Breast epithelium (tissue), 4 donors: Measurements from ENCODE around the gene PLEKHM3. TPM values are rescaled to one million over a fixed set of nuclear protein-coding genes. Genes with fewer than 3 reads are reported as not detected.

ENCODE experiments used
- DNase-seq, 2 donors: peaks; one replicate each; pipeline ENCODE4 v3.0.0-alpha.2; 2019; ENCODE audit warnings: low spot score in 2 of 2
- H3K27ac ChIP-seq, 2 donors: fragments of 200-600 bp; sonication (generic) in 1 of 2; one replicate each; pipeline ENCODE4 v1.5.1; 2016 to 2019; ENCODE audit warnings: mild to moderate bottlenecking in 1 of 2
- H3K27me3 ChIP-seq, 2 donors: fragments of 200-600 bp; sonication (generic) in 1 of 2; one replicate each; pipeline versions ENCODE4 v1.5.1 to v1.6.0; 2017 to 2019; ENCODE audit warnings: control low read depth in 1 of 2, mild to moderate bottlenecking in 1 of 2
- H3K36me3 ChIP-seq: fragments of 200-600 bp; one replicate; pipeline ENCODE4 v1.5.1; 2019
- H3K4me1 ChIP-seq, 2 donors: fragments of 200-600 bp; sonication (generic); one replicate each; pipeline ENCODE4 v1.5.1; 2016 to 2019; ENCODE audit warnings: control low read depth in 1 of 2
- H3K4me3 ChIP-seq, 3 donors: fragments of 200-600 bp; sonication (generic); 1 replicate in 2 of 3; 2 replicates in 1 of 3; pipeline ENCODE4 v1.5.1; 2016 to 2019; ENCODE audit warnings: mild to moderate bottlenecking in 3 of 3, moderate library complexity in 2 of 3
- H3K9me3 ChIP-seq, 2 donors: fragments of 200-600 bp; sonication (generic) in 1 of 2; one replicate each; pipeline ENCODE4 v1.5.1; 2016 to 2019; ENCODE audit warnings: control low read depth in 1 of 2
- POLR2A ChIP-seq: fragments of 450-650 bp; IDR thresholded peaks from one replicate; pipeline ENCODE4 v1.6.1; 2016; ENCODE audit warnings: antibody characterized with exemption, mild to moderate bottlenecking, moderate library complexity
- POLR2AphosphoS5 ChIP-seq, 3 donors: sonication (generic); formaldehyde crosslinking; IDR thresholded peaks; one replicate each; pipeline ENCODE4 v1.6.1; 2017; ENCODE audit warnings: antibody characterized with exemption in 3 of 3
- intact Hi-C: fragments of 100-400 bp; cut with DNase I; formaldehyde crosslinking; loops from one replicate; pipeline ENCODE4 v1.15.1; 2023; ENCODE audit warnings: low total_unique reads
- total RNA-seq, 3 donors: library from RNA; depleted of rRNA; stranded (reverse); fragments of >200 nt; gene quantifications; one replicate each; pipeline ENCODE4 v1.1.0, GENCODE V29; 2016
- TF ChIP-seq, protein P1 (sequence below), 3 donors: fragments of 450-650 bp; IDR thresholded peaks; one replicate each; pipeline ENCODE4 v1.5.1; 2016 to 2017; ENCODE audit warnings: antibody characterized with exemption in 3 of 3, mild to moderate bottlenecking in 3 of 3, moderate library complexity in 3 of 3

The PLEKHM3 gene
- total RNA-seq, 3 donors from 2014 or later, result 24.3 to 35.0 (median 29.0) TPM

DNA sequence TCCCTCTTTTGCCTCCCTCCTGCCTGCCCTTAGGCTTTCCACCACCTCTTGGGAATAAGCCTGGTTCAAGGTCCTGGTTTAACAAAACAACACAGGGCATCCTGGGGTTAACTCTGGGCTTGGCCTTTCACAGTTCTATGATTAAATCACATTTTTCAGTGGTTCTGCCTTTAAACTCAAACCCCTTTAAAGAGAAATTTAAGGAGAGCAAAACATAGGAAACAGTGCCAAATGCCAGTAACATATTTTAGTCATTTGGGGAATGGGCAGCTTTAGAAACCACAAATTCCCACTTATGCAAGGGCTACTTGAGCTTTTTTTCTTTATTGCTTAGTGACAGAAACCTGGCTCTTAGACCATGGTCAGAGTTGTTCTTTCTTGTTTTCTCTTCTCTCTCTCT is 143.4 kb downstream of the PLEKHM3 start:
- no peaks in the 10 kb centered on the region for H3K9me3 ChIP-seq
- H3K27me3 ChIP-seq, result no peaks in the 10 kb centered on the region
- H3K4me3 ChIP-seq, result no peak overlapping the region
- no peaks in the 10 kb centered on the region for H3K4me1 ChIP-seq
- intact Hi-C loops, result no loop called here
- TF ChIP-seq POLR2A, result no peak
- TF ChIP-seq POLR2AphosphoS5 (IDR thresholded peaks at IDR 0.05), result no peak
- TF ChIP-seq, protein P1, sequence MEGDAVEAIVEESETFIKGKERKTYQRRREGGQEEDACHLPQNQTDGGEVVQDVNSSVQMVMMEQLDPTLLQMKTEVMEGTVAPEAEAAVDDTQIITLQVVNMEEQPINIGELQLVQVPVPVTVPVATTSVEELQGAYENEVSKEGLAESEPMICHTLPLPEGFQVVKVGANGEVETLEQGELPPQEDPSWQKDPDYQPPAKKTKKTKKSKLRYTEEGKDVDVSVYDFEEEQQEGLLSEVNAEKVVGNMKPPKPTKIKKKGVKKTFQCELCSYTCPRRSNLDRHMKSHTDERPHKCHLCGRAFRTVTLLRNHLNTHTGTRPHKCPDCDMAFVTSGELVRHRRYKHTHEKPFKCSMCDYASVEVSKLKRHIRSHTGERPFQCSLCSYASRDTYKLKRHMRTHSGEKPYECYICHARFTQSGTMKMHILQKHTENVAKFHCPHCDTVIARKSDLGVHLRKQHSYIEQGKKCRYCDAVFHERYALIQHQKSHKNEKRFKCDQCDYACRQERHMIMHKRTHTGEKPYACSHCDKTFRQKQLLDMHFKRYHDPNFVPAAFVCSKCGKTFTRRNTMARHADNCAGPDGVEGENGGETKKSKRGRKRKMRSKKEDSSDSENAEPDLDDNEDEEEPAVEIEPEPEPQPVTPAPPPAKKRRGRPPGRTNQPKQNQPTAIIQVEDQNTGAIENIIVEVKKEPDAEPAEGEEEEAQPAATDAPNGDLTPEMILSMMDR (IDR thresholded peaks at IDR 0.05), result no peak
- no peaks in the 10 kb centered on the region for H3K36me3 ChIP-seq
- DNase-seq, result no peak
- no peak overlapping the region for H3K27ac ChIP-seq

DNA sequence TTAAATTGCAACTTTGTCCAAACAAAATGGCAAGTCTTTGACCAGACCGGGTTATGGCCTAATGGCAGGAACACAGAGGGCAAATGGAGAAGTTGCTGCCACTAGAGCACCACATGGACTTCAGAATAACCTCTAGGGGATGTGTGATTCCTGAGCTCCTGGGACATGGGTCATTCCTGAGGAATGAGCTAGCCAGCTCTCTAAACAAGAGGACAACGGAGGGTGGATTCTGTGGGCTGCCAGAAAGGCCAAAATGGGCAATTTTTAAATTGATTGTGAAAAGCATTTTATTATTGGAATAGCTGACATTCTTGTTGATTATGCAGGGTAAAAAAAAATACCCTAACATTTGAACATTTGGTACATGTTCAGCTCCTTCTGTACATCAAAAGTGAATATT is 145.8 kb downstream of the PLEKHM3 start:
- intact Hi-C loops, result no loop called here
- H3K4me1 ChIP-seq, result no peaks in the 10 kb centered on the region
- H3K27ac ChIP-seq, result no peak overlapping the region
- no peaks in the 10 kb centered on the region for H3K27me3 ChIP-seq
- no peaks in the 10 kb centered on the region for H3K9me3 ChIP-seq
- TF ChIP-seq POLR2A (no peak), POLR2AphosphoS5 (IDR thresholded peaks at IDR 0.05) (no peak)
- TF ChIP-seq, protein P1 (IDR thresholded peaks at IDR 0.05), result no peak
- no peaks in the 10 kb centered on the region for H3K36me3 ChIP-seq
- no peak for DNase-seq
- no peak overlapping the region for H3K4me3 ChIP-seq

DNA sequence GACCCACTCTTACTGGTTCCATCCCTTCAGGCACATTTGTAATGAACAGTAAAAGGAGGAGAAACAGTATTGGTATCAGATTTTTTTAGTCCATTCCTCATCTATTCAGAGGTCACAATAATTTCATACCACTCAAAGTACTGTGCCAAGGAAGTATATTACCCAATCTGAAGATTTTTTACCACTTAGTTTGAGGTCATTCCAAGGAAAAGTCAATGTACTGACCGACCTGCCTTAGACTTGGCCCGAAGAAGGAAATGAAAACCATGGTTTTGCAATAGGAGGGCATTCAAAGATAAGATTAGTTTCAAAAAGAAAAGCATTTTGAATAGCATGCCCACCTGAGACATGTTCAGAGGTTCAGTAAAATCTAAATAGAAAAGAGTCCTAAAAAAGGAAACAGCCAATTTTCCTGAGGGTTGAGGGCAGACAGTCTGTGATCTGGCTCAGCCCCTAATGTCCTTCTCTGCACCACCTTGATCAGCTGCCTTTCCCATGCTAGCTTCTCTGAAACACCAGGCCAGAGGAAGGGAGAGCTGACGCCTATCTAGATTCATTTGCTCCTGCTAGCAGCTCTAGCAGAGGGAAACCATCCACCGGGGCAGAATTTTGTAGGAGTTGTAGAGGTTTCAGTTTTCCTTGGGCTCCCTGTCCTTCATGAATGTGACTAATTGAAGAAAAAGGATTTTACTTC is 148.3 kb downstream of the PLEKHM3 start:
- no peak for DNase-seq
- Histone ChIP-seq H3K36me3 (no peaks in the 10 kb centered on the region), H3K9me3 (no peaks in the 10 kb centered on the region), H3K27ac (no peak overlapping the region), H3K4me3 (no peak overlapping the region), H3K4me1 (no peaks in the 10 kb centered on the region), H3K27me3 (no peaks in the 10 kb centered on the region)
- intact Hi-C loops, result no loop called here
- TF ChIP-seq, protein P1 (IDR thresholded peaks at IDR 0.05), result no peak
- no peak for TF ChIP-seq POLR2AphosphoS5 (IDR thresholded peaks at IDR 0.05)
- TF ChIP-seq POLR2A, result no peak

DNA sequence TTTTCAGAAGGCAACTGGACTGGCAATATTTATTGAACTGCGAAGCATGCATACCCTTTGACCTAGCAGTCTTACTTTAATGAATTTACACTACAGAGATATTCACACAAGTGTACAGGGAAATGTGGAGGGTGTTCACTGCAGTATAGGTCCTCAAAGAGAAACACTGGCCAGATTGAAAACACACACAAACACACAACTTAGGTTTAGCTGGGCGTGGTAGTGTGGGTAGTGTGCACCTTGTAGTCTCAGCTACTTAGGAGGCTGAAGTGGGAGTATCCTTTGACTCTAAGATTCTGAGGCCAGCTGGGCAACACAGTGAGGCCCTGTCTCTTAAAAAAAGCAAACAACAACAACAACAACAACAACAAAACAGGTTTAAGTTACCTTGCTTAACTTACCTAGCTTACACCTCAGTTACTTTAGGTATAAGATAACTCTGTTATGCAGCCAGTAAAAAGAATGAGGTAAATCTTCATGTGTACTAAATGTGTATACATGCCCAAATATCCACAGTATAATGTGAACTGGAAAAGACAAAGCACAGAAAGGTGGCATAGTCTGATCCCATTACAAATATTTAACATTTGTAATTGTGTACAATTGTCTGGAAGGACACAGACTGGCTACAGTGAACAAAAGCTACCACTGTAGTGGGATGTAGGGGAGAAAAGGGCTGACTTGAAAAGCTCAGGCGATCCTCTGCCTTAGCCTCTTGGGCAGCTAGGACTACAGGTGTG is 149.7 kb downstream of the PLEKHM3 start:
- intact Hi-C loops, result no loop called here

More for the DNA sequence above, 149.7 kb downstream of the PLEKHM3 start:
- H3K27me3 ChIP-seq, result no peaks in the 10 kb centered on the region
- TF ChIP-seq POLR2A (no peak), POLR2AphosphoS5 (IDR thresholded peaks at IDR 0.05) (no peak)
- TF ChIP-seq, protein P1 (IDR thresholded peaks at IDR 0.05), result no peak
- no peak overlapping the region for H3K27ac ChIP-seq
- H3K4me1 ChIP-seq, result no peaks in the 10 kb centered on the region
- no peak for DNase-seq
- no peaks in the 10 kb centered on the region for H3K36me3 ChIP-seq
- H3K4me3 ChIP-seq, result no peak overlapping the region
- H3K9me3 ChIP-seq, result no peaks in the 10 kb centered on the region
